Glutamatergic neuron (in vitro differentiated cells): ENCODE measurements around the gene ITPR1. TPM values are rescaled to one million over a fixed set of nuclear protein-coding genes. Genes with fewer than 3 reads are reported as not detected.

Experiments
- DNase-seq: peaks from one replicate; pipeline ENCODE4 v3.0.0; 2022
- H3K27ac Mint-ChIP-seq: one replicate; pipeline ENCODE4 v1.8.0; 2020; ENCODE audit warnings: mild to moderate bottlenecking, mixed read lengths, inconsistent platforms; ENCODE audit not compliant: unreplicated experiment
- H3K27me3 Mint-ChIP-seq: one replicate; pipeline ENCODE4 v1.8.0; 2020; ENCODE audit warnings: mild to moderate bottlenecking, moderate library complexity, mixed read lengths, inconsistent platforms; ENCODE audit not compliant: unreplicated experiment
- H3K36me3 Mint-ChIP-seq: one replicate; pipeline ENCODE4 v1.8.0; 2020; ENCODE audit warnings: mild to moderate bottlenecking, mixed read lengths, inconsistent platforms; ENCODE audit not compliant: unreplicated experiment
- H3K4me1 Mint-ChIP-seq: one replicate; pipeline ENCODE4 v1.8.0; 2020; ENCODE audit warnings: mild to moderate bottlenecking, low read depth, mixed read lengths, inconsistent platforms; ENCODE audit not compliant: unreplicated experiment
- H3K4me3 Mint-ChIP-seq: one replicate; pipeline ENCODE4 v1.8.0; 2020; ENCODE audit warnings: mild to moderate bottlenecking, mixed read lengths, inconsistent platforms; ENCODE audit not compliant: unreplicated experiment
- H3K9me3 Mint-ChIP-seq: one replicate; pipeline ENCODE4 v1.8.0; 2020; ENCODE audit warnings: mild to moderate bottlenecking, moderate library complexity, mixed read lengths, inconsistent platforms; ENCODE audit not compliant: unreplicated experiment
- total RNA-seq: library from RNA; stranded (reverse); fragmentation: NEBNext Ultra II Directional; extraction: Animal tissue kit (Norgen Biotek cat#: 25700); gene quantifications from one replicate; pipeline ENCODE4 v1.2.1, GENCODE V29; 2021; ENCODE audit not compliant: unreplicated experiment
- TF ChIP-seq, protein P1 (sequence below): fragments of 200-600 bp; sonication (generic); IDR thresholded peaks from one replicate; pipeline ENCODE4 v1.5.0; 2021; ENCODE audit not compliant: partially characterized antibody, unreplicated experiment

The ITPR1 gene
- total RNA-seq, 1 donor from 2014 or later = 6.9 TPM

DNA sequence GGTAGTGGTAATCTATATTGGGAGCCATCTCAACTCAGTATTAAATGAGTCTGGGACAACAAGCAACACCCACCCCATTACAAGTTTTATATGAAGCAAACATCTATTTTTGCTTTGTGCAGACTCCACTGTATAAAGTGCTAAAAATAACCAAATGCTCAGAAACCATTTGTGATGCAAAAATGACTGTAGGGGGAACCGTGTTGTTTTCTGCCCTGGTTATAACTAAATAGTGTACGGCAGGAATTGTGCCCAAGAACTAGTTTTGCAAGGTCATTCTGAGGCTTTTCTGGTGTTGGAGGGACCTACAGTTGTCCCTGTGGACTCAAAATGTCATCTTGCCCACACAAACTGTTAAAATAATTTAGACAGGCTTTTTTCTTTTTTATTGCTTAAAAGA lies 88.3 kb downstream of the ITPR1 start:
- Mint-ChIP-seq H3K36me3 (no peaks in the 10 kb centered on the region), H3K27ac (no peak overlapping the region), H3K27me3 (no peaks in the 10 kb centered on the region), H3K4me1 (no peaks in the 10 kb centered on the region), H3K9me3 (no peaks in the 10 kb centered on the region), H3K4me3 (no peak overlapping the region)
- TF ChIP-seq, protein P1, sequence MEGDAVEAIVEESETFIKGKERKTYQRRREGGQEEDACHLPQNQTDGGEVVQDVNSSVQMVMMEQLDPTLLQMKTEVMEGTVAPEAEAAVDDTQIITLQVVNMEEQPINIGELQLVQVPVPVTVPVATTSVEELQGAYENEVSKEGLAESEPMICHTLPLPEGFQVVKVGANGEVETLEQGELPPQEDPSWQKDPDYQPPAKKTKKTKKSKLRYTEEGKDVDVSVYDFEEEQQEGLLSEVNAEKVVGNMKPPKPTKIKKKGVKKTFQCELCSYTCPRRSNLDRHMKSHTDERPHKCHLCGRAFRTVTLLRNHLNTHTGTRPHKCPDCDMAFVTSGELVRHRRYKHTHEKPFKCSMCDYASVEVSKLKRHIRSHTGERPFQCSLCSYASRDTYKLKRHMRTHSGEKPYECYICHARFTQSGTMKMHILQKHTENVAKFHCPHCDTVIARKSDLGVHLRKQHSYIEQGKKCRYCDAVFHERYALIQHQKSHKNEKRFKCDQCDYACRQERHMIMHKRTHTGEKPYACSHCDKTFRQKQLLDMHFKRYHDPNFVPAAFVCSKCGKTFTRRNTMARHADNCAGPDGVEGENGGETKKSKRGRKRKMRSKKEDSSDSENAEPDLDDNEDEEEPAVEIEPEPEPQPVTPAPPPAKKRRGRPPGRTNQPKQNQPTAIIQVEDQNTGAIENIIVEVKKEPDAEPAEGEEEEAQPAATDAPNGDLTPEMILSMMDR = no peak
- no peak for DNase-seq

DNA sequence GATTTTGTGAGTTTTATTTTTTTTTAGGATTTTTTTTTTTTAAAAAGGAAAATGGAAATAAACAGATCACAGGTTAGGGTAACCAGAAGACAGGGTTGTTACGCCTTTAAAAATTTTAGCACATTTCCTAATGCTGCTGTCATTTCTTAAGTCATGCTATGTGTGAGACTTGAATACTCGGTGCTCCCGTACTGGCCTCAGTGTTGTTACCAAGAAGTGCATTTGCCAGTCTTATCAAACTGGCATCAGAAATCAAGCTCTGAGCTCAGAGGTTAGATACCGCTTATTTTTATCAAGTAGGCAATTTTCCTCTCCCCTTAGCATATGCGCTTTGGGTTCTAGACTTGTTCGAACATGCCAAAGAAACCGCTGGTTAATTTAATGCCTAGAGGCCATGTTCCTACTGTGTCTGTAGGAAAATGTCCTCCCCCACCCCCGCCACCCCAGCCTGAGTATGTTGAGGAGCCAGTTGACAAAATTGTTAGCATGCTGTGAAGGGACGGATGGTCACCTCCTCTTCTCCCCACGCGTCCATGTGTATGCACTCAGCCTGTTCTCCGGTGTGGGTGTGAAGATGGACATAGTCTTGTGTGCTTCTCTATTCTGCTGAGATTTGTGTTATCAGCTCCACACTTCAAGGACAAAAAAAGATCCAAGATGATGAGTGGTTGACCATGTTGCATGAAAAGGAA lies 88.9 kb downstream of the ITPR1 start:
- Mint-ChIP-seq H3K4me3 (no peak overlapping the region), H3K9me3 (no peaks in the 10 kb centered on the region), H3K27me3 (no peaks in the 10 kb centered on the region), H3K4me1 (no peaks in the 10 kb centered on the region), H3K36me3 (no peaks in the 10 kb centered on the region), H3K27ac (no peak overlapping the region)
- TF ChIP-seq, protein P1 = no peak
- DNase-seq = no peak

DNA sequence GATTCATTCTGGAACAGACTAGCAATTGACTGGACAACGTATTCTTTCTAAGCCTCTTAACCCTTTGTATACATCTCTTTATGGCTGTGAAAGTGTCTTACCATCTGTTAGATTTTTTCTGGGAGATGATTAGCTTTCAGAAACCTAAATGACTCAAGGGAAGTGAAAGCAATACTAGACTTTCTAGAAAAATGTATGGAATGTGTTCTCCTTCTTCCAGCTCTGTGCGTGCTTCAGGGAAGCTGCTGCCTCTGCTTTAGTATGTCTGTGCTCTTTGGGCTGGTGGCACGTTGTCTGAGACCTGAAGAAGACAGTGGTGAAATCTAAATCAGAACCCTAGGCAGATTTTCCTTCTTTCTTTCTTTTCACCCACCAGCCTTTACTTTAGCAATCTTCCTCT lies 89.5 kb downstream of the ITPR1 start:
- TF ChIP-seq, protein P1 = no peak
- no peak overlapping the region for H3K4me3 Mint-ChIP-seq
- no peak for DNase-seq
- no peaks in the 10 kb centered on the region for H3K4me1 Mint-ChIP-seq
- H3K36me3 Mint-ChIP-seq = no peaks in the 10 kb centered on the region
- H3K9me3 Mint-ChIP-seq = no peaks in the 10 kb centered on the region
- no peaks in the 10 kb centered on the region for H3K27me3 Mint-ChIP-seq
- peak overlapping the region; percentile 57 for H3K27ac Mint-ChIP-seq

DNA sequence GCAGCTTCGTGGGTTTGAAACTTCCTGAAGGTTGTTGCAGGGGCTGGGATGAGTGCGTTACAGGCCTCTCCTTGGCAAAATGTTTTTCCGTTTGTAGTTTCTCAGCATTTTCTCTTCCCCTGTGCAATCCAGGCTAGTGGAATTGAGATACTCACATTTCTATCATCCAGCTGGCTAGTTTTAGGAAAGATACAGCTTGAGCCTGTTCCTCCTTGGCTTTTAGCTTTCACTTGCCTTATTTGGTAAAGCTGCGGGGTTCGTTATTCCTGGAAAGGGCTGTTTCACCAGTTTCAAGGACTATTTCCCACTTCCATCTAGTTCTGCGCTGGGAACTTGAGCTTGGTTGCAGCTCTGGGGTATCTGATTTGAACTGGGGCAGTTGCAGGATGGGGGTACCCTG lies 90.3 kb downstream of the ITPR1 start:
- Mint-ChIP-seq H3K4me3 (no peak overlapping the region), H3K36me3 (no peaks in the 10 kb centered on the region), H3K9me3 (no peaks in the 10 kb centered on the region), H3K27me3 (no peaks in the 10 kb centered on the region), H3K27ac (no peak overlapping the region), H3K4me1 (peaks cover 1% of the 10 kb centered on the region)
- no peak for DNase-seq
- TF ChIP-seq, protein P1 = no peak

DNA sequence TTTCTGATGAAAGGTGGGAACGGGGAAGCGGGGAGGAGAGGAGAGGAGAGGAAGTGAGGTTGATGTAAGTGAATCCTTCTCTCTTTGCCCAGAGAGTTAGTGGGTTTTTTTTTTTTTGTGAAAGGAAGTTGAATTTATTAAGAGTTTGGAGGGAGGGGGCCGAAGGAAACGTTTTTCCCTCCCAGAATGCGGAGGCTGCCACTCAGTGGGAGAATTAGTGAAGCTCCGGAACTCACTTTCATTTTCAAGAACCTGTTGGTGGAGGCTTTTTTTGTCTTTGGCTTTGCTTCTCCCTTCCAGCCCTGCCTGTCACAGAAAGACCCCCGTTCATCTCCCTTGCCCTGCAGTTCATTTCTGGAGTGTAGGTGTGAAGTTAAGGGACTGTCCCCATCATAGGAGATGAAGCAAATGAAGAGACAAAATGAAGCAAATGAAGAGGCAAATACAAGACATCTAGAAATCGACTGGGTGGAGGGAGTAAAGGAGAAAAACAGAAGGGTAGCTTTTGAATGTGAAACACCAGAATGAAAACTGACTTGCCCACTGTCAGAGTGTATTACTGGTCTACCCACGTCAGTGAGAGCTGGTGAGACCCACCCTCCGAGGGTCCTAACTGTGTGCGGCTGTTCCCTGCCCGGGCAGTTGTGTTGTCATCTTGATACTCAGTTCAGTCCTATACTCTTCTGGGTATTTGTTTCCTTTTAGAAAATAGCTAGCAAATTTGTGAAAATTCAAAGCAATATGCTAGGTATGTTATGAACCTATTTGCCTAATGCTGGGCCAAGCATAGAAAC lies 91.5 kb downstream of the ITPR1 start:
- Mint-ChIP-seq H3K36me3 (no peaks in the 10 kb centered on the region), H3K27ac (no peak overlapping the region), H3K4me3 (no peak overlapping the region), H3K4me1 (peaks cover 5% of the 10 kb centered on the region), H3K9me3 (no peaks in the 10 kb centered on the region), H3K27me3 (no peaks in the 10 kb centered on the region)
- no peak for DNase-seq
- TF ChIP-seq, protein P1 = no peak
